Stromal cell of bone marrow (primary cell): Measurements from ENCODE around the gene LRRFIP2.

Source experiments
- DNase-seq: peaks from one replicate; pipeline ENCODE4 v3.0.0-alpha.2; 2012; ENCODE audit warnings: low read depth

The LRRFIP2 gene

DNA sequence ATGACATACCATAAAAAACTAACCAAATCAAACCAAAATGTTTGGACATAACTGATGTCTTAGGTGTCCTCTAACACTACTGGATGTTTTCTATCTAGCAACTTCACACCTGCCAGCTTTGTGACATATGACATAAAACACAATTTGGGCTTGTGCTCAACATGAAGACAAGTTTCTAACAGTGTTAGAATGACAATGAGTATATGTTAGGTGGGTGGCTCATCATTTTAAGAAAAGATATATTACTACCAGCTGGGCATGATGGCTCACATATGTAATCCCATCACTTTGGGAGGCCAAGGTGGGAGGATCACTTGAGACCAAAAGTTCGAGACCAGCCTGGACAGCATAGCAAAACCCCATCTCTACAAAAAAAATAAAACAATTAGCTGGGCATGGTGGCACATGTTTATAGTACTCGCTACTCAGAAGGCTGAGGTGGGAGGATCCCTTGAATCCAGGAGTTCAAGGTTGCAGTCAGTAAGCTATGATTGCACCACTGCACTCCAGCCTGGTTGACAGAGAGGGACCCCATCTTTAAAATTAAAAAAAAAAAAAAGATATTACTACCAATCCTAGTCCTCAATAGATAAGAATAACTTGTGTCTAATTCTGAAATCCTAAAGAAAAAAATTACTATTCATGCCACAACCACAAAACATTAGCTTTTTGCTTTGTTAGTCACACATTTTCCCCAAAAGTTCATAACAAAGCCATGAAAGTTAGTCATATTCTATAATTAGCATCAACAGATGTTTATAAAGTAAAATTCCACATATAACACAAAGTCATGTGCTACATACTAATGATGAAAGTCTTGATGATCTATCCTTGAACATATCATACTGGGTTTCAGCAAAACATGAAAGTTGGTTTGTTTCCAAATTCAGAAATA lies 59.9 kb downstream of the LRRFIP2 start:
- DNase-seq = peak; percentile 87

DNA sequence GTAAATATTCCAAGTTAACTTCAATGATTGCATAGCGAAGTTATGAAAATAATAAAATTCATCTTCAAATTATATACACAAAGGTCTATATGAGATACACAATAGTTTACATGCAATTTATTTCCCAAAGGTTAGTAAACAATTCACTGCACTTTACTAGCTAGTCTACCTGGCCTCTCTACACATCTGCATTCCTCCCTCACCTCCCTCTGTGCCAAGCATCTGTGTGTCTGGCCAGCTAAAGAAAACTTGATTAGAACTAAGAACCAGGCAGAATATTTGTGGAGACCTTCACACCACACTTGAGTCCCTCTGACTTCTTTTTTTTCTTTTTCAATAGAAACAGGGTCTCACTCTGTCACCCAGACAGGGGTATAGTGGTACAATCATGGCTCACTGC lies 61.4 kb downstream of the LRRFIP2 start:
- no peak for DNase-seq

GRCh38 chr3:37111199-37111598 lies 63.2 kb downstream of the LRRFIP2 start:
- no peak for DNase-seq

DNA sequence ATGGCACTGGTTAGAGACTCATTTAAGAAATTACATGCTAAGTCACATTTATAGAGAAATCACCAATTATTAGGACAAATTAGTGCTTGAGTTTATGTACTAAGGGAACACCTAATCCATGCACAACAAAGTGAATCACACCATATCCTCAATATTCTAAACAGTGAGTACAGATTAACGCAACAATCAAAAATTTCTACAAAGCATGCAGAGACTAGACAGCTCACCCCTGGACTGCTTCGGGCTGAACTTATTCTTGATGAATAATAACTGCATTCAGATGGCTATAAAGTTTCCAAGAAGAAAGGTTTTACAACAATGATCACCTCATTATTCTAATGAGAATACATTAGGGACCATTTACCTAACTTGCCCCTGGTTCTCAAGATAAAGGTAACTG lies 66.5 kb downstream of the LRRFIP2 start:
- DNase-seq = no peak

DNA sequence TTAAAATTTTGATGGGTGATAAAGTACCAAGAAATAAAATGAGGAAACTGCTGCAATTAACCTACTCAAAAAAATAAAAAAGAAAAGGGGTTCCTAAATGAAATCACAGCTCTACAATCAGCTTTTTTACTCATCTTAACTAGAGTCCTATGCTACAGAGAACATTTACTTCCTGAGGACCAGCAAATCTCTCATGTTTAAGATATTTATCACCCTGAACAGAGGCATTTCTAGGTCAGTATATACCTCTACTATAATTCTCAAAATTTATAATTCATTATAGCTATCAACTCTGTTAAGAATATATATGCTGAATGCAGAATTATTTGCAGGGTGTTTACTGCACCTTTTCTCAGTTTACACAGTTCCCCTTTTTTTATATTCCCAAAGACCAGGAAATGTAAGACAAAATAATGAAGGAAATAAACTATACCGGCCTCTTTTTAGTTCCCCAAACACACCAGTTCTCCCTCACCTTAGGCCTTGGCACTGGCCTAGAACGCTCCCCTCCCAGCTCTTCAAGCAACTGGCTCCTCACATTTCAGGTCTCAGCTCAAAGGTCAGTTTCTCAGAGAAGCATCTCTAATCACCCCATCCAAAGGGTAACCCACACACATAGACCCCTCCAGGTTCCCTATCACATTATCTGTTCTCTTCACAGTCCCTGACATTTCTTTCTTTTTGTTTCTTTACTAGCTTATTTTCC lies 71.1 kb downstream of the LRRFIP2 start:
- DNase-seq = no peak

- no peak for DNase-seq
These were observed 74.0 kb downstream of the LRRFIP2 start for GRCh38 chr3:37100411-37100810.

GRCh38 chr3:37099469-37099868 lies 74.9 kb downstream of the LRRFIP2 start:
- no peak for DNase-seq

- DNase-seq = no peak
These were observed 75.5 kb downstream of the LRRFIP2 start for GRCh38 chr3:37098884-37099283.

DNA sequence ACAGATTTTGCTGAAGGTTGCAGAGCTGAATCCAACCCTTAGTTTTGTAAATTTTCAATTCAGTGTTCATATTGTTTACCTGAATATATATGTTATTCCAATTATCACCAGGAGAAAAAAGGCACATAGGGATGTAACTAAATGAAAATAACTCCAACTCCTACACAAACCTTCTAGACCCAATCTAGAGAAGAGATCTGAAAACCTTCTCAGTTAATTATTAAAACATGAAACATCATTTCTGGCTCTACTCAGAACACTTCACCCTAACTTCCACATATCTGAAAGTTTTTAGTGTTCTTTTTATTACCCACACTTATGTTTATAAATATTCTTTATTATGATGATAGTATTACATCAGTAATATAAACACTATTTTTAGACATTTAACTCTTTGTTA lies 76.6 kb downstream of the LRRFIP2 start:
- DNase-seq = no peak

- no peak for DNase-seq
These were observed 77.4 kb downstream of the LRRFIP2 start for GRCh38 chr3:37096975-37097374.

GRCh38 chr3:37096288-37096687 lies 78.1 kb downstream of the LRRFIP2 start:
- DNase-seq = no peak

- DNase-seq = no peak
These were observed 79.7 kb downstream of the LRRFIP2 start for GRCh38 chr3:37094636-37095035.

DNA sequence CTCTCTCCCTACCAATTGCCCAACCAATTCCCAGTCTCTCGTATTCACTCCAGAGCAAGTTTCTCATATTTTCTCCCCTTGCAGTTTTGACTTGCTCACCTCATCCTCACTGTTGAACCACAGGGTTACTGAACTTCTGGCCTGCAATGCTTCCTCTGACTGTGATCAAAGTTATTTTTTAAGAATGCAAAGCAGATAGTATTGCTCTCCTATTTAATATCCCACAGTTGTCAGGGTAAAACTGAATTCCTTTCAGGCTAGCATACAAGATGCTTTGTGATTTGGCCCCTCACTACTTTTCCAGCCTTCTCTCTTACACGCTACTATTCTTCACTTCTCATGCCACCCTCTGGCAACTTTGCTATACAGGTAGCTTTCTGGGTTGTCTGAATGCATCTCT lies 80.9 kb downstream of the LRRFIP2 start:
- DNase-seq = no peak

DNA sequence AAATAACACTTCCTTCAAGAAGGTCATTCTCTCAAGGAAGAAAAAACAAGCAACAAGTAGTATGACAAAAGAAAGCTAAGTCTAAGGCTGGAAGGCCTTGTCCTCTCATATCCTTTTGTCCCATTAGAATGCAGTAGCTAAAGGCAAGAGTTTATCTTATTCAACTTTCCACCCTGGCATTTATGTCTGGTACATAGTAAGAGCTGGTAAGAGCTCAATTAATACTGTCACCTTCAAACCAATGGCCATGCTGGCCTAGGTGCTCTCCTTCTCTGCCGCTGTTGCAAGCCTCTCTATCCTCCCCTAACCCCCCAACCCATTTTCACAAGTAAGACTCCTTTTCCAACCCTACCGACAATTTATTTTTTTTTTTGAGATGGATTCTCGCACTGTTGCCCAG lies 81.9 kb downstream of the LRRFIP2 start:
- DNase-seq = no peak

GRCh38 chr3:37087870-37088269 lies 86.5 kb downstream of the LRRFIP2 start:
- no peak for DNase-seq

DNA sequence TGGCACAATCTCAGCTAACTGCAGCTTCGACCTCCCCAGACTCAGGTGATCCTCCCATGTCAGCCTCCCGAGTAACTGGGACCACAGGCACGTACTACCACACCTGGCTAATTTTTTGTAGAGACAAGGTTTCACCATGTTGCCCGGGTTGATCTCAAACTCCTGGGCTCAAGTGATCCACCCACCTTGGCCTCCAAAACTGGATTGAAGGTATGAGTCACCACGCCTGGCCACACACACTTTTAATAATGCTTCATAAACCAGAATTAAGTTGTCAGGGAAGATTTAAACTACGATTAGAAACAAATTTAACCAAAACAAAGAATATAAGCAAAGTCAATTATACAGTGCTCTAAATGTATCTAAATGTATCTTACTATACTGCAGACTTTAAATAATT lies 87.5 kb downstream of the LRRFIP2 start:
- no peak for DNase-seq

- DNase-seq = no peak
These were observed 92.1 kb downstream of the LRRFIP2 start for GRCh38 chr3:37082317-37082716.

DNA sequence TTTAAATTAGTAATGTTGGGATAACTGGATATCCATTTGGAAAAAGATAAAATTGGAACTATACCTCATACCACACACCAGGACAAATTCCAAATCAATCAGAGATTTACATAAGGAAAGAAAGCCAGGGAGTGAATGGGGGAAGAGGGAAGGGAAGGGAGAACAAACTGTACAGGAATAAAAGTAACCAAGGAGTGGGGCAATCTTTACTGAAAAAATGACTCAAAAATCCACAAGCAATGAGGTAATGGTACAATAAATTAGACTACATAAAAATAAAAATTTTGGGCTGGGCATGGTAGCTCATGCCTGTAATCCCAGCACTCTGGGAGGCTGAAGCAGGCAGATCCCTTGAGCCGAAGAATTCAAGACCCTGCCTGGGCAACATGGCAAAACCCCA lies 98.4 kb downstream of the LRRFIP2 start:
- DNase-seq = no peak

DNA sequence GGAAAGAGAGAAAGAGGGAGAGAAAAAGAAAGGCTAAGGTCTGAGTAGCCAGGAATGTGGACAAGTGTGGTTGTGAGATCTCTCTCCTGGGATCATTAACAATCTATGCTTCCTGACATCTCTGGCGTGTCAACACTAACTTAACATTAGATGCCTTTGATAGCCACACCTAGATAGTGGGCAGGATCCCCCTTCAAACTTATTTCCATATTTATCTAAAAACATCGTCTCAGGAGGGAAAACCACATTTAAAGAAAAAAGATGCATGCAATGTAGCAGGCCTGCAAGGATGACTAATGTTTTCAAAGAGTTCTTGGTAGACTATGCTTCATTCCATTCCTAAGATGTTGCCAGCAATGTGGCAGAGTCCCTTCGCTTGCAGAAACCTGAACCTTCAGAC lies 100.2 kb downstream of the LRRFIP2 start:
- DNase-seq = peak; percentile 40

GRCh38 chr3:37072892-37073291 lies 101.5 kb downstream of the LRRFIP2 start:
- DNase-seq = peak; percentile 40

- no peak for DNase-seq
These were observed 102.5 kb downstream of the LRRFIP2 start for GRCh38 chr3:37071921-37072320.

GRCh38 chr3:37068031-37068430 lies 106.4 kb downstream of the LRRFIP2 start:
- no peak for DNase-seq

DNA sequence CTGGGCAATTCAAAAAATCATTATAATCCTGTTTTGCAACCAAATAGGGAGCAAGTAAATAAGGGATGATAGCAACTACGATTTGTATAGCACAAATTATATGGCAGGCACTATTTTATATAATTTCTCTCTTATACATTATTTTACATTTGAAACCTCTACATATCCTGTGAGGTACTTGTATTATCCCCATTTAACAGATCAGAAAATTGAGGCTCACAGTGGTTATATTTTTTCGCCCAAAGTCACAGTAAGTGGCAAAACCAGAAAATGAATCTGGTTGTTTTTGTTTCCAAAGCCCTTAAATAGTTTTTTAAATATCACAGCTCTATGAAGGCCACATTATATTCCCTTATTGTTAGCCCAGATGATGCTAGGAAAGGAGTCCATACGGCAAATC lies 106.8 kb downstream of the LRRFIP2 start:
- no peak for DNase-seq

DNA sequence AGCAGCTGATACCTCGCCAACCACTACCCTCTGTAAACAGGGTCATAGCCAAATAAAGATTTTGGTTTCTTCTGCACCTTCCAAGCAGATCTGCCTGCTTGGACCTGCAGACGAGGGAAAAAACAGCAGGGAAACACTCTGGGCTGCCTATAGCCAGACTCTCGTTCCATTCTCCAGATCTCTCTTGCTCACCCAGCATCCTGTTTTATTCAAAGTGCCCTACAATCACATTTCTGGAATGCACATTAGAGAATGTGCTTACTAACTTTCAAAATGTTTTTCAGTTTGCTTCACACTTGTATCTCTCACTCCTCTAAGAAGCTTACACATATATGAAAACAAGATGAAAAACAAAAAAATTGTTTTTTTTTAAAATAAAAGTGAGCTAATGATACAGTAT lies 109.6 kb downstream of the LRRFIP2 start:
- DNase-seq = no peak
